ENCODE data around the gene BAHCC1. TPM values are rescaled to one million over a fixed set of nuclear protein-coding genes. Genes with fewer than 3 reads are reported as not detected.
A peak's percentile ranks its signal among the peaks of the same experiment; 100 is the strongest.

Gene BAHCC1
- total RNA-seq, 6 donors from 2014 or later, result 8.2 to 81.7 (median 21.0) TPM

- Histone ChIP-seq H3K27me3 (no peaks in the 10 kb centered on the region), H3K4me3 (no peak overlapping the region), H3K27ac (no peak overlapping the region), H3K4me1 (no peaks in the 10 kb centered on the region), H3K36me3 (peaks cover 0 to 24% (median 16%) of the 10 kb centered on the region in 4 donors), H3K9me3 (no peaks in the 10 kb centered on the region)
- WGBS, 2 donors, result 86 to 87% methylated on average over 11 to 32 of the region's 33 CpGs
- TF ChIP-seq POLR2A (IDR thresholded peaks at IDR 0.05) (no peak), EP300 (IDR thresholded peaks at IDR 0.05) (no peak), CTCF (IDR thresholded peaks at IDR 0.05) (no peak), POLR2AphosphoS5 (IDR thresholded peaks at IDR 0.05) (no peak)
- DNase-seq (peak in 1 of 2 donors; percentile 73), ATAC-seq (ENCODE audit: low FRiP score in 2 of 2) (no peak)
Measured at GRCh38 chr17:81466564-81467472, 71.6 kb downstream of the BAHCC1 start.

- no peak overlapping the region for H3K4me3 ChIP-seq
- H3K9me3 ChIP-seq, result no peaks in the 10 kb centered on the region
- no peak for TF ChIP-seq EP300 (IDR thresholded peaks at IDR 0.05)
- TF ChIP-seq POLR2A (IDR thresholded peaks at IDR 0.05), result no peak
- TF ChIP-seq CTCF (IDR thresholded peaks at IDR 0.05), result no peak
- no peak for TF ChIP-seq POLR2AphosphoS5 (IDR thresholded peaks at IDR 0.05)
- 80 to 83% methylated on average over 18 of the region's 18 CpGs for WGBS, 2 donors
- no peak overlapping the region for H3K27ac ChIP-seq
- ATAC-seq (ENCODE audit: low FRiP score in 2 of 2) (no peak), DNase-seq (peak in 1 of 2 donors; percentile 74)
- H3K4me1 ChIP-seq, result no peaks in the 10 kb centered on the region
- H3K36me3 ChIP-seq, result peaks cover 0 to 11% (median 5%) of the 10 kb centered on the region in 4 donors
- H3K27me3 ChIP-seq, result no peaks in the 10 kb centered on the region
Measured at GRCh38 chr17:81468111-81468769, 73.0 kb downstream of the BAHCC1 start.

- Histone ChIP-seq H3K27me3 (no peaks in the 10 kb centered on the region), H3K27ac (no peak overlapping the region), H3K4me3 (no peak overlapping the region), H3K9me3 (no peaks in the 10 kb centered on the region), H3K36me3 (peaks cover 0 to 6% (median 3%) of the 10 kb centered on the region in 4 donors), H3K4me1 (no peaks in the 10 kb centered on the region)
- DNase-seq (peak in 1 of 2 donors; percentile 66), ATAC-seq (ENCODE audit: low FRiP score in 2 of 2) (no peak)
- 76 to 80% methylated on average over 8 to 18 of the region's 18 CpGs for WGBS, 2 donors
- TF ChIP-seq POLR2A (IDR thresholded peaks at IDR 0.05), result no peak
- no peak for TF ChIP-seq EP300 (IDR thresholded peaks at IDR 0.05)
- no peak for TF ChIP-seq POLR2AphosphoS5 (IDR thresholded peaks at IDR 0.05)
- TF ChIP-seq CTCF (IDR thresholded peaks at IDR 0.05), result no peak
Measured at GRCh38 chr17:81468770-81469121, 73.5 kb downstream of the BAHCC1 start.

GRCh38 chr17:81469266-81469665, 74.0 kb downstream of the BAHCC1 start:
- peaks cover 0 to under 1% (median under 1%) of the 10 kb centered on the region in 4 donors for H3K36me3 ChIP-seq
- no peaks in the 10 kb centered on the region for H3K27me3 ChIP-seq
- no peak overlapping the region for H3K27ac ChIP-seq
- DNase-seq, result peak in 1 of 2 donors; percentile 69
- H3K9me3 ChIP-seq, result no peaks in the 10 kb centered on the region
- no peak for TF ChIP-seq EP300 (IDR thresholded peaks at IDR 0.05)
- no peak for TF ChIP-seq POLR2A (IDR thresholded peaks at IDR 0.05)
- TF ChIP-seq CTCF (IDR thresholded peaks at IDR 0.05), result no peak
- no peak for TF ChIP-seq POLR2AphosphoS5 (IDR thresholded peaks at IDR 0.05)
- ATAC-seq (ENCODE audit: low FRiP score in 2 of 2), result no peak
- no peak overlapping the region for H3K4me3 ChIP-seq
- H3K4me1 ChIP-seq, result no peaks in the 10 kb centered on the region
- 95 to 97% methylated on average over 8 to 11 of the region's 13 CpGs for WGBS, 2 donors
